Right renal cortex interstitium (tissue), 3 donors: ENCODE data around the gene NFIA. TPM values are rescaled to one million over a fixed set of nuclear protein-coding genes. Genes with fewer than 3 reads are reported as not detected.
A peak's percentile ranks its signal among the peaks of the same experiment; 100 is the strongest.

Experiments used
- DNase-seq, 3 donors: peaks; one replicate each; pipeline ENCODE4 v3.0.0-alpha.2; 2013; ENCODE audit warnings: low read depth in 3 of 3, low spot score in 2 of 3
- polyA plus RNA-seq, 3 donors: library from polyadenylated mRNA; unstranded; fragments of 120-200 nt; gene quantifications; one replicate each; pipeline ENCODE4 v1.2.1, GENCODE V29; 2013; ENCODE audit not compliant: insufficient read length in 3 of 3

NFIA gene
- polyA plus RNA-seq, 3 donors, result 15.8 to 17.3 (median 16.3) TPM

- no peak for DNase-seq
Observed at GRCh38 chr1:61436491-61437120, 354.2 kb downstream of the NFIA start.

- no peak for DNase-seq
Observed at GRCh38 chr1:61439234-61439633, 356.9 kb downstream of the NFIA start.

GRCh38 chr1:61441723-61442262, 359.4 kb downstream of the NFIA start:
- no peak for DNase-seq

- no peak for DNase-seq
Observed at GRCh38 chr1:61442544-61442943, 360.2 kb downstream of the NFIA start.

GRCh38 chr1:61444288-61444687, 361.9 kb downstream of the NFIA start:
- DNase-seq, result no peak

GRCh38 chr1:61445269-61445825, 363.0 kb downstream of the NFIA start:
- no peak for DNase-seq

GRCh38 chr1:61446531-61446991, 364.2 kb downstream of the NFIA start:
- no peak for DNase-seq

GRCh38 chr1:61447106-61447967, 365.0 kb downstream of the NFIA start:
- no peak for DNase-seq

- DNase-seq, result no peak
Observed at GRCh38 chr1:61447968-61448430, 365.6 kb downstream of the NFIA start.

- DNase-seq, result no peak
Observed at GRCh38 chr1:61448914-61449313, 366.6 kb downstream of the NFIA start.

GRCh38 chr1:61449410-61449809, 367.0 kb downstream of the NFIA start:
- no peak for DNase-seq

- no peak for DNase-seq
Observed at GRCh38 chr1:61450454-61450853, 368.1 kb downstream of the NFIA start.

- no peak for DNase-seq
Observed at GRCh38 chr1:61450872-61451571, 368.7 kb downstream of the NFIA start.

- no peak for DNase-seq
Observed at GRCh38 chr1:61451572-61451968, 369.2 kb downstream of the NFIA start.

- DNase-seq, result no peak
Observed at GRCh38 chr1:61452176-61453035, 370.0 kb downstream of the NFIA start.

GRCh38 chr1:61453111-61453961, 371.0 kb downstream of the NFIA start:
- peak; percentile 83 to 90 (median 84) for DNase-seq

GRCh38 chr1:61455400-61455799, 373.0 kb downstream of the NFIA start:
- no peak for DNase-seq

GRCh38 chr1:61457526-61458040, 375.2 kb downstream of the NFIA start:
- no peak for DNase-seq

GRCh38 chr1:61459345-61459744, 377.0 kb downstream of the NFIA start:
- no peak for DNase-seq
